GM18517 (cell line): ENCODE results near the gene KIFC3.
"Not testable (repeated sequence)": the region's sequence is repeated elsewhere in the genome, so short reads cannot be mapped to it uniquely, and the experiment has no call there.

Source experiments
- ATAC-seq: cut with Tn5 transposase; IDR thresholded peaks from one replicate; pipeline ENCODE4 v1.9.1; 2021; ENCODE audit warnings: mild to moderate bottlenecking, moderate library complexity; ENCODE audit not compliant: unreplicated experiment

KIFC3 gene

GRCh38 chr16:57807252-57807967, 5.1 kb upstream of the KIFC3 start:
- no peak for ATAC-seq

- ATAC-seq = no peak
These were observed 2.9 kb upstream of the KIFC3 start for GRCh38 chr16:57805176-57805575.

- ATAC-seq = no peak
These were observed 2.0 kb upstream of the KIFC3 start for GRCh38 chr16:57804111-57804837.

- no peak for ATAC-seq
These were observed 1.1 kb upstream of the KIFC3 start for GRCh38 chr16:57803134-57803990.

- ATAC-seq = no peak
These were observed 416 bp downstream of the KIFC3 start for GRCh38 chr16:57801809-57802340.

GRCh38 chr16:57801098-57801808, 1.0 kb downstream of the KIFC3 start:
- no peak for ATAC-seq

- no peak for ATAC-seq
These were observed 1.8 kb downstream of the KIFC3 start for GRCh38 chr16:57800200-57801097.

- ATAC-seq = no peak
These were observed 2.6 kb downstream of the KIFC3 start for GRCh38 chr16:57799600-57800199.

GRCh38 chr16:57798953-57799599, 3.2 kb downstream of the KIFC3 start:
- no peak for ATAC-seq

- no peak for ATAC-seq
These were observed 4.0 kb downstream of the KIFC3 start for GRCh38 chr16:57798267-57798810.

- ATAC-seq = no peak
These were observed 4.6 kb downstream of the KIFC3 start for GRCh38 chr16:57797526-57798266.

- no peak for ATAC-seq
These were observed 5.1 kb downstream of the KIFC3 start for GRCh38 chr16:57797216-57797525.

GRCh38 chr16:57796014-57796413, 6.3 kb downstream of the KIFC3 start:
- not testable (repeated sequence) for ATAC-seq

- ATAC-seq = no peak
These were observed 6.8 kb downstream of the KIFC3 start for GRCh38 chr16:57795431-57795878.

- ATAC-seq = no peak
These were observed 7.4 kb downstream of the KIFC3 start for GRCh38 chr16:57794849-57795430.

- no peak for ATAC-seq
These were observed 10.3 kb downstream of the KIFC3 start for GRCh38 chr16:57791893-57792461.
